Measurements from ENCODE around the gene CWF19L1. TPM values are rescaled to one million over a fixed set of nuclear protein-coding genes. Genes with fewer than 3 reads are reported as not detected.

The CWF19L1 gene
- total RNA-seq, 2 experiments from 2014 or later, result 60.1 to 66.7 TPM

DNA sequence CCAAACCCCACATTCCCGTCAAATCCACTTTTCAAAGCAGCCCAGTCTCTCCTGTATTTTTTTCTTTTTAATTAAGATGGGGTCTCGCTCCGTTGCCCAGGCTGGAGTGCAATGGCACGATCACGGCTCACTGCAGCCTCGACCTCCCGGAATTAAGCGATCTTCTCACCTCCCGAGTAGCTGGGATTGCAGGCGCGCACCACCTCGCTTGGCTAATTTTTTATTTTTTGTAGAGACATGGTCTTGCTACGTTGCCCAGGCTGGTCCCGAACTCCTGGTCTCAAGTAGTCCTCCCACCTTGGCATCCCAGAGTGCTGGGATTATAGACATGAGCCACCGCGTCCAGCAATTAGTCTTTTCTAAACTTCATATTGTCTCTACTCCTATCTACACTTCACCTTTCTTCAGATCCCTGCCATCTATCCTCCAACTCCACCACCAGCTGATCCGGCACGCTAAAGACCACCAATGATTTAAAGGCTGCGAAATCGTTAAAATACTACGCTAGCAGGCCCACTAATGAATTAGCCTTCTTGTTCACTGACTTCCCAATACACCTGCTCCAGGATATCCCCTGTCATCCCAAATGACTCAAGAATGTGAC is 37.5 kb downstream of the CWF19L1 start:
- H3K36me3 ChIP-seq (ENCODE audit: insufficient read depth, low read length), result peaks cover 30% of the 10 kb centered on the region
- H3K4me3 ChIP-seq (ENCODE audit: low read length), result peak overlapping the region; percentile 95
- ChIA-PET CTCF (no interaction called here), POLR2A (interaction anchor here (0.5 kb wide), 1 partner anchor 143 kb away, joined by 3 read pairs; no protein-coding TSS in a partner anchor)
- H3K27me3 ChIP-seq (ENCODE audit: control insufficient read depth in 1 of 2, insufficient read depth in 2 of 2, low read length in 2 of 2), result no peaks in the 10 kb centered on the region
- intact Hi-C loops (cut with DNase I, micrococcal nuclease), result loop anchor here (2.0 to 10.0 kb wide), 5 partner anchors 37 to 385 kb away; partner anchors contain the start of genes ERLIN1 (in 2 of the 2), CWF19L1 (in 1 of the 2) and HIF1AN (in 1 of the 2)
- peak overlapping the region; percentile 62 to 72 for H3K27ac ChIP-seq (ENCODE audit: low read depth in 1 of 2, low read length in 2 of 2)
- no peaks in the 10 kb centered on the region for H3K9me3 ChIP-seq (ENCODE audit: control insufficient read depth in 1 of 2, insufficient read depth in 1 of 2, low read length in 2 of 2)
- peaks cover 16% of the 10 kb centered on the region for H3K4me1 ChIP-seq (ENCODE audit: insufficient read depth, low read length)
- ATAC-seq (ENCODE audit: poor library complexity) (no peak), DNase-seq (peak in 2 of 14 experiments; percentile 5 to 8)
- TF ChIP-seq, protein P1, sequence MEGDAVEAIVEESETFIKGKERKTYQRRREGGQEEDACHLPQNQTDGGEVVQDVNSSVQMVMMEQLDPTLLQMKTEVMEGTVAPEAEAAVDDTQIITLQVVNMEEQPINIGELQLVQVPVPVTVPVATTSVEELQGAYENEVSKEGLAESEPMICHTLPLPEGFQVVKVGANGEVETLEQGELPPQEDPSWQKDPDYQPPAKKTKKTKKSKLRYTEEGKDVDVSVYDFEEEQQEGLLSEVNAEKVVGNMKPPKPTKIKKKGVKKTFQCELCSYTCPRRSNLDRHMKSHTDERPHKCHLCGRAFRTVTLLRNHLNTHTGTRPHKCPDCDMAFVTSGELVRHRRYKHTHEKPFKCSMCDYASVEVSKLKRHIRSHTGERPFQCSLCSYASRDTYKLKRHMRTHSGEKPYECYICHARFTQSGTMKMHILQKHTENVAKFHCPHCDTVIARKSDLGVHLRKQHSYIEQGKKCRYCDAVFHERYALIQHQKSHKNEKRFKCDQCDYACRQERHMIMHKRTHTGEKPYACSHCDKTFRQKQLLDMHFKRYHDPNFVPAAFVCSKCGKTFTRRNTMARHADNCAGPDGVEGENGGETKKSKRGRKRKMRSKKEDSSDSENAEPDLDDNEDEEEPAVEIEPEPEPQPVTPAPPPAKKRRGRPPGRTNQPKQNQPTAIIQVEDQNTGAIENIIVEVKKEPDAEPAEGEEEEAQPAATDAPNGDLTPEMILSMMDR (IDR thresholded peaks at IDR 0.05), result no peak
- Mint-ChIP-seq H3K27me3 (no peaks in the 10 kb centered on the region), H3K4me3 (peak overlapping the region; percentile 88), H3K36me3 (ENCODE audit: low read depth) (peaks cover 65% of the 10 kb centered on the region), H3K4me1 (ENCODE audit: low read depth) (peaks cover 35% of the 10 kb centered on the region), H3K9me3 (no peaks in the 10 kb centered on the region), H3K27ac (peak overlapping the region; percentile 60)

DNA sequence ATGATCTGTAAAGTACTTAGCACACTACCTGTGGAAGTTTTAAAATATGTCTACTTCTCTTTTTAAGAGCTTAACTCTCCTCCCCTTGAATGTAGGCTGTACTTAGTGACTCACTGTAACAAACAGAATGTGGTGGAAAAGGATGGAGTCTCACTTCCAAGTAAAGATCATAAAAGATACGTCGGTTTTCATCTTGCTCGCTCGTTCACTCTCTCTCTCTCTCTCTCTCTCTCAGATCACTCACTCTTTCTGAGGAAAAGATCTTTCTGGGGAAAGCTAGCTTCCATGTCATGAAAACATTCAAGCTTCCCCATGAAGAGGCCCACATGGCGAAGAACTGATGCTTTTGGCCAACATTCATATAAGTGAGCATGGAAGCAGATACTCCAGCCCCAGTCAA is 43.6 kb downstream of the CWF19L1 start:
- TF ChIP-seq, protein P1 (IDR thresholded peaks at IDR 0.05), result no peak
- POLR2A ChIA-PET, result no interaction called here

DNA sequence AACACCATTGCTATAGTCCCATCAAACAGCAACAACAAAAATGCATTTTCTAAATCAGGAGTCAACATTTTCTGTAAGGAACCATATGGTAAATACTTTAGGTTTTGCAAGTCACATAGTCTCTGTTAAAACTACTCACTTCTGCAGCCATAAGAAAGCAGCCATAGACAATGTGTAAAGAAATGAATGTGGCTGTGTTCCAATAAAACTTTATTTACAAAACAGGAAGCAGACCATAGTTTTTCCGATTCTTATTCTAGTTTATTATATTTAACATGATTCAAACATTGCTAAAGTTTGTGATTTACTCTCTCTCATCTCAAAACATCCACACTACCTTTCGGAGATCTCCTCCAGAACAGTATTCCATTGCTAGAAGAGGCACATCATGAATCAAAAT is 44.9 kb downstream of the CWF19L1 start:
- ChIA-PET CTCF (no interaction called here), POLR2A (no interaction called here)
- Histone ChIP-seq H3K9me3 (ENCODE audit: control insufficient read depth in 1 of 2, insufficient read depth in 1 of 2, low read length in 2 of 2) (no peaks in the 10 kb centered on the region), H3K36me3 (ENCODE audit: insufficient read depth, low read length) (peaks cover 60% of the 10 kb centered on the region), H3K4me3 (ENCODE audit: low read length) (no peak overlapping the region), H3K27me3 (ENCODE audit: control insufficient read depth in 1 of 2, insufficient read depth in 2 of 2, low read length in 2 of 2) (no peaks in the 10 kb centered on the region), H3K27ac (ENCODE audit: low read depth in 1 of 2, low read length in 2 of 2) (no peak overlapping the region), H3K4me1 (ENCODE audit: insufficient read depth, low read length) (no peaks in the 10 kb centered on the region)
- DNase-seq (no peak), ATAC-seq (ENCODE audit: poor library complexity) (no peak)
- intact Hi-C loops (cut with DNase I, micrococcal nuclease), result no loop called here
- Mint-ChIP-seq H3K27ac (no peak overlapping the region), H3K27me3 (no peaks in the 10 kb centered on the region), H3K4me1 (ENCODE audit: low read depth) (peaks cover 9% of the 10 kb centered on the region), H3K4me3 (no peak overlapping the region), H3K9me3 (no peaks in the 10 kb centered on the region), H3K36me3 (ENCODE audit: low read depth) (peaks cover 85% of the 10 kb centered on the region)
- TF ChIP-seq, protein P1 (IDR thresholded peaks at IDR 0.05), result no peak

More for the DNA sequence above, 43.6 kb downstream of the CWF19L1 start:
- H3K4me3 ChIP-seq (ENCODE audit: low read length), result no peak overlapping the region
- DNase-seq, result no peak
- CTCF ChIA-PET, result no interaction called here
- peaks cover 9% of the 10 kb centered on the region for H3K4me1 ChIP-seq (ENCODE audit: insufficient read depth, low read length)
- Mint-ChIP-seq H3K27me3 (no peaks in the 10 kb centered on the region), H3K27ac (no peak overlapping the region), H3K4me1 (ENCODE audit: low read depth) (peaks cover 18% of the 10 kb centered on the region), H3K4me3 (no peak overlapping the region), H3K36me3 (ENCODE audit: low read depth) (peaks cover 75% of the 10 kb centered on the region), H3K9me3 (no peaks in the 10 kb centered on the region)
- intact Hi-C loops (cut with DNase I, micrococcal nuclease), result no loop called here
- H3K9me3 ChIP-seq (ENCODE audit: control insufficient read depth in 1 of 2, insufficient read depth in 1 of 2, low read length in 2 of 2), result no peaks in the 10 kb centered on the region
- H3K36me3 ChIP-seq (ENCODE audit: insufficient read depth, low read length), result peaks cover 47% of the 10 kb centered on the region
- no peaks in the 10 kb centered on the region for H3K27me3 ChIP-seq (ENCODE audit: control insufficient read depth in 1 of 2, insufficient read depth in 2 of 2, low read length in 2 of 2)
- ATAC-seq (ENCODE audit: poor library complexity), result no peak
- H3K27ac ChIP-seq (ENCODE audit: low read depth in 1 of 2, low read length in 2 of 2), result no peak overlapping the region
